Right renal pelvis (tissue), 4 donors: ENCODE results near the gene MSTO1. TPM values are rescaled to one million over a fixed set of nuclear protein-coding genes. Genes with fewer than 3 reads are reported as not detected.

Experiments
- polyA plus RNA-seq, 4 donors: library from polyadenylated mRNA; unstranded; fragments of 120-200 nt; gene quantifications; one replicate each; pipeline ENCODE4 v1.2.1, GENCODE V29; 2013; ENCODE audit not compliant: insufficient read length in 4 of 4

Gene MSTO1
- polyA plus RNA-seq, 4 donors, result 50.0 to 61.7 (median 54.4) TPM

Other genes with a start within 250 kb of the MSTO1 start
- 10 to 100 TPM; 36.4 to 42.3 (median 39.2) TPM for gene ASH1L, start 47.4 kb upstream of the MSTO1 start, polyA plus RNA-seq
- 10 to 100 TPM; 66.1 to 85.3 (median 73.1) TPM for gene YY1AP1, start 78.6 kb downstream of the MSTO1 start, polyA plus RNA-seq
- gene DAP3, start 78.9 kb downstream of the MSTO1 start, polyA plus RNA-seq, result 100 to 1,000 TPM; 103 to 120 (median 113) TPM
- gene GON4L, start 247.0 kb downstream of the MSTO1 start, polyA plus RNA-seq, result 10 to 100 TPM; 39.1 to 48.6 (median 44.8) TPM
- 10 to 100 TPM; 20.6 to 24.2 (median 21.9) TPM for gene SYT11, start 249.3 kb downstream of the MSTO1 start, polyA plus RNA-seq